ENCODE measurements around the gene DDT.
"Not testable (repeated sequence)": the region's sequence is repeated elsewhere in the genome, so short reads cannot be mapped to it uniquely, and the experiment has no call there.

Gene DDT

DNA sequence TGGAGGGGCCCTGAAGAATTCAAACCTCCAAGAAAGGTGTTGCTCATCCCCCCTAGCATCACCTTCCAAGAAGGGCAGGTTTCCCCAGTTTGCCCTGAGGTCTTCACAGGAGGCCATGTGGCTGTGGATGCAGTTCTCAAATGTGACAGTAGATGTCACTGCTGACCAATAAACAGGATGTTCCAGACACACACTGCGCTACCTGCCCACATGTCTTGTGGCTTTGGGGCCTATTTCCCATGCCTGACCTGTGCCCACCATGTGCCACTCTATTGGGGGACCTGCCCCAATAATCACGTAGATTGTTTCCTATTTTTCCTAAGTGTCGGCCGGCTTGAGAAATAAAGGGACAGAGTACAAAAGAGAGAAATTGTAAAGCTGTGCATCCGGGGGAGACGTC lies 10.2 kb upstream of the DDT start:
- H3K4me3 ChIP-seq (ENCODE audit: low read depth, low read length): no peak overlapping the region
- DNase-seq (ENCODE audit: low read depth, low spot score): peak; percentile 11
- TF ChIP-seq, protein P1, sequence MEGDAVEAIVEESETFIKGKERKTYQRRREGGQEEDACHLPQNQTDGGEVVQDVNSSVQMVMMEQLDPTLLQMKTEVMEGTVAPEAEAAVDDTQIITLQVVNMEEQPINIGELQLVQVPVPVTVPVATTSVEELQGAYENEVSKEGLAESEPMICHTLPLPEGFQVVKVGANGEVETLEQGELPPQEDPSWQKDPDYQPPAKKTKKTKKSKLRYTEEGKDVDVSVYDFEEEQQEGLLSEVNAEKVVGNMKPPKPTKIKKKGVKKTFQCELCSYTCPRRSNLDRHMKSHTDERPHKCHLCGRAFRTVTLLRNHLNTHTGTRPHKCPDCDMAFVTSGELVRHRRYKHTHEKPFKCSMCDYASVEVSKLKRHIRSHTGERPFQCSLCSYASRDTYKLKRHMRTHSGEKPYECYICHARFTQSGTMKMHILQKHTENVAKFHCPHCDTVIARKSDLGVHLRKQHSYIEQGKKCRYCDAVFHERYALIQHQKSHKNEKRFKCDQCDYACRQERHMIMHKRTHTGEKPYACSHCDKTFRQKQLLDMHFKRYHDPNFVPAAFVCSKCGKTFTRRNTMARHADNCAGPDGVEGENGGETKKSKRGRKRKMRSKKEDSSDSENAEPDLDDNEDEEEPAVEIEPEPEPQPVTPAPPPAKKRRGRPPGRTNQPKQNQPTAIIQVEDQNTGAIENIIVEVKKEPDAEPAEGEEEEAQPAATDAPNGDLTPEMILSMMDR (IDR thresholded peaks at IDR 0.05; ENCODE audit: low read depth, low read length): peak; percentile 55
- in situ Hi-C loops (cut with HindIII; ENCODE audit: low sequenced_read_pairs): no loop called here

DNA sequence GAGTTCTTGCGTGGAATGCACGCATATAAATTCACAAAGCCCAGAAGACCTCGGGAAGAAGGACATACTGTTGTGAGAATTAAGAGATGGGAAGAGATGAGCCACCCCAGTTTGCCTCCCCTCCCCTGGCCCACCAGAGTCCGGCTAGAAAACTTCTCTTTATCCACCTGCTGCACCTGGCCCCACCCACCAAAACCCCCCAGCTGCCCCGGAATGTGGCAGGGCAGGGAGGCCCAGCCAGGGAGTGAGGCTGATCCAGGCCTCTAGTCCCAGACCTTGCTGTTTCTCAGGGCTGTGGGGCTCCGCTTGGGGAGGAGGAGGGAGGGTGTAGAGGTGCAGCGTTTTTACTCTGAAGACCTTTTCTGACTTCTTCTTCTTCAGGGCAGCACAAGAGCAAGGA lies 6.3 kb upstream of the DDT start:
- in situ Hi-C loops (cut with HindIII; ENCODE audit: low sequenced_read_pairs); H3K4me3 ChIP-seq (ENCODE audit: low read depth, low read length); DNase-seq (ENCODE audit: low read depth, low spot score): not testable (repeated sequence)

DNA sequence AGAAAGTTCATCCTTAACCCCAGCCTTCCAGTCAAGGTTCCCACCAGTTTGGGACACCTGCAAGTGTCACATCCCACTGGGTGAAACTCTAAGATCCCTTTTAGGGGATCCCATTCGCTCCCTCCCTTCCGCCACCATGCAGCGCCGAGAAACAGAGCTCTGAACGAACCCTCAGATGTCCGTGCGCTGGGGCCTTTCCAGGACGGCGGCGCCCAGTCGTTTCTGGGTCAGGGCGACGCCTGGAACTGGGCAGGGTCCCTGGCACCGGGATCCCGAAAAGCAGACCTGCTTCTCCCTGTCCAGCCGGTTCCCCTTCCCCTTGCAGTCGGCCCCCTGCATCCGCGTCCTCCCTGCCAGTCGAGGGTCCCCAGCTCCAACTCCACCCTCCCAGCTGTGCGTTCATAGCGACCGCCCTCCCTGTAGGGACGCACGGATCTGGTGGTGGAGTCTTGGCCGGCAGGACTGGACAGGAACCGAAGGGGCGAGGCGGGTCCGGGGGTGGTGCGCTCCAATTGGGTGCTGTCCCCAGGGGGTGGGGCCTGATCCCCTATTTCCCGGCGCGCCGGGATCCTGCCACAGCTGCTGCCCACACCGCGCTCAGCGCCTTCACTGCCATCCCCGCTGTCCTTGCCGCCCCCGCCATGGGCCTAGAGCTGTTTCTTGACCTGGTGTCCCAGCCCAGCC lies 5.5 kb upstream of the DDT start, which contains the start of gene GSTT2:
TSS of gene GSTT2 (plus strand) at position 578 of the 684 bp plus-strand sequence.
- DNase-seq (ENCODE audit: low read depth, low spot score); in situ Hi-C loops (cut with HindIII; ENCODE audit: low sequenced_read_pairs); H3K4me3 ChIP-seq (ENCODE audit: low read depth, low read length): not testable (repeated sequence)

DNA sequence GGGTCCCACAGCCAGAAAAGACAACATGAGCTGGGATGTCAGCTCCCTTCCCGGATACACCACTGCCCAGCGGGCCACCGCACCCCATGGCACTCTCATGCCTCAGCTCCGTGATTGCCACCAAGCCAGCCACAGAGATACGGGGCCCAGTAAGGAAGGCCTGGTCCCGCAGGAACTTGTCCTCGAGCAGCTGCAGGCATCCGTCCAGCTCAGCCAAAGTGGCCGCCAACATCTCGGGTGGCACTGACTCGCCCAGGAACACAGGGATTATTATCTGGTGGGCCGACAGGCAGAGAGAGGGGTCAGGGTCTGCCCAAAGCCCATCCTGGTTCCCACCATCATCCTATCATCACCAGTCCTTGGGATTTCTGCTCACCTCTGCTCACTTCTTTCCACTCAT lies 3.1 kb upstream of the DDT start:
- in situ Hi-C loops (cut with HindIII; ENCODE audit: low sequenced_read_pairs); H3K4me3 ChIP-seq (ENCODE audit: low read depth, low read length); DNase-seq (ENCODE audit: low read depth, low spot score): not testable (repeated sequence)

DNA sequence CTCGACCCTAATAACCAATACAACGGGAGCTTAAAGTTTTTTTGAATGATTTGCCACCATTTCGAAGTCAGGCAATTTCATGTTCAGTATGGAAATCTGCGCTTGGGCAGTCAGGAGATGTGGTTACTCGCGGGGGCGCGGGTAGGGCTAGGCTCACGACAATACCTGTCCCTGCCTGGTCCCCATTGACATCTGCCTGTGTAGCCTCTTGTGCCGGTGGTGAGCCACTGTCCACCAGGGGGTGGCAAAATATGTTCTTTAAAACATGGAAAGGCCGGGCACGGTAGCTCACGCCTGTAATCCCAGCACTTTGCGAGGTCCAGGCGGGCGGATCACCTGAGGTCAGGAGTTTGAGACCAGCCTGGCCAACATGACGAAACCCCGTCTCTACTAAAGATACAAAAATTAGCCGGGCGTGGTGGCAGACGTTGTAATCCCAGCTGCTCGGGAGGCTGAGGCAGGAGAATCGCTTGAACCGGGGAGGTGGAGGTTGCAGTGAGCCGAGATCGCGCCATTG lies 653 bp upstream of the DDT start:
- DNase-seq (ENCODE audit: low read depth, low spot score); H3K4me3 ChIP-seq (ENCODE audit: low read depth, low read length); in situ Hi-C loops (cut with HindIII; ENCODE audit: low sequenced_read_pairs): not testable (repeated sequence)

DNA sequence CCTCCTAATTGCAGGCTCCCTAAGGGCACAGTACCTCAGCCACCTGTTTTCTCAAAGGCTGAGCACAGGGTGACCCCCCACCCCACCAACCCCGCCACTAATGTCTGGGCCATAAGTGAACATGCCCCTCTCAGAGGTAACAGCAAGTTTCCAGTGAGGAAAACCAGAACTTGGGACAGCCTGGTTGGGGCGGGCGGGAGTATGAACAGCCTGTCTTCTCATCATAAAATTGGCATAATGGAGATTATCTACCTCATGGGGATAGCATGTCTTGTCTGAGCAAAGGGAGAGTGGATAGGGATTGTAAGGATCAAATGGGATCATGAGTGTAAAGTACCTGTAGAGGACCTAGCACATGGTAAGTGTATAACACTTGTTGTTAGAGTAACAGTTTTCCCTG lies 2.3 kb downstream of the DDT start:
- H3K4me3 ChIP-seq (ENCODE audit: low read depth, low read length); DNase-seq (ENCODE audit: low read depth, low spot score); in situ Hi-C loops (cut with HindIII; ENCODE audit: low sequenced_read_pairs): not testable (repeated sequence)

DNA sequence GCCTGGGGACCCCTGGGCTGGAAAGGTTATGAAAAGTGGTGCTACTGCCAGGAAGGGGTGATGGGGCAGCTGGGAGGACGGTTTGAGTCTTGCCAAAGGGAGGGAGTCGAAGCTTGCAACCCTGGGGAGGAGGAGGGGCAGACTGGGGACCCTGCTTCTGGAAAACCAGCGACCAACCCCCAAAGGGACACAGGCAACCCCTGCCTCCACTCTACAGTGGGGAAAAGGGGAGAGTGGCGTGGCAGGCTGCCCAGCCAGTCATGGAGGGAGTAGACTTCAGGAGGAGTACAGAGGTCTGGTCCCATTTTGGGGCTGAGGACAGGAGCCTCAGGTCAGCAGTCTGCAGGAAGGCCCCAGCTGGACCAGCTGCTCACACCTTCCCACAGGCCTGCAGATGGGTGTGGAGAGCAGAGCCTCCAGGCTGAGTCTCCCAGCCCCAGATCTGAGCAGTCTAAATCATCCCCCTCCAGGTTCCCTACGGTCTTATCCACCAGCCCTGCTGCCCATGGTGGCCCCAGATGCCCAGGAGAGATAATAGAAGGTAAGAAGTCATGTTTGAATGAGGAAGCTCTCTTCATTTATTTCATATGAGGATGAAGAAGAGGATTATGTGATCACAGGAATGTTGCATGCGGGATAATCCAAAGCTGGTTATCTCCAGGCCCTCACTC lies 3.3 kb downstream of the DDT start:
- in situ Hi-C loops (cut with HindIII; ENCODE audit: low sequenced_read_pairs): no loop called here
- H3K4me3 ChIP-seq (ENCODE audit: low read depth, low read length): no peak overlapping the region
- TF ChIP-seq, protein P1 (IDR thresholded peaks at IDR 0.05; ENCODE audit: low read depth, low read length): no peak
- DNase-seq (ENCODE audit: low read depth, low spot score): no peak

DNA sequence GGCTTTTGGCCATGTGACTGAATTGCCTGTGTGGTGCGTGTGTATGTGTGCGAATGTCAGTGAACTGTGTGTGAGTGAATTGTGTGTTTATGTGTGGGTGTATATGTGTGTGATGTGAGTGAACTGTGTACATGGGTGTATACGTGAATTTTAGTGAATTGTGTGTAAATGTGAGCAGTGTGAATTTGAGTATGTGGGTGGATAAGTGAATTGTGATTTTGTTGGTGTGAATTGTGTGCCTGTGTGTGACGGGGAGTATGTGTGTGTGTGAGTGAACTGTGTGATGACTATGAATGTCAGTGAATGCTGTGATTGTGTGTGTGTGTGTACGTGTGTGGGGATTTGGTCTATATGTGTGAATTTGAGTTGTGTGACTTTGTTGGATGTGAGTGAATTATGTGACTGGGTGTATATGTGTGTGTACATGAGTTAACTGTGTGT lies 4.0 kb downstream of the DDT start:
- TF ChIP-seq, protein P1 (IDR thresholded peaks at IDR 0.05; ENCODE audit: low read depth, low read length): no peak
- H3K4me3 ChIP-seq (ENCODE audit: low read depth, low read length): no peak overlapping the region
- in situ Hi-C loops (cut with HindIII; ENCODE audit: low sequenced_read_pairs): no loop called here
- no peak for DNase-seq (ENCODE audit: low read depth, low spot score)

DNA sequence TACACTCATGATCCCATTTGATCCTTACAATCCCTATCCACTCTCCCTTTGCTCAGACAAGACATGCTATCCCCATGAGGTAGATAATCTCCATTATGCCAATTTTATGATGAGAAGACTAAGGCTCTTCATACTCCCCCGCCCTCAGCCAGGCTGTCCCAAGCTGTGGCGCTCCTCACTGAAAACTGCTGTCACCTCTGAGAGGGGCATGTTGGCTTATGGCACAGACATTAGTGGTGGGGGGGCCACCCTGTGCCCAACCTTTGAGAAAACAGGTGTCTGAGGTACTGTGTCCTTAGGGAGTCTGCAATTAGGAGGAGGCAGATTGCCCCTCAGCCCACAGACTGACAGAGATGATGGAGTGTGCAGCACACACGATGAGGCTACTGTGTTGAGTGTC lies 5.2 kb downstream of the DDT start:
- no peak for DNase-seq (ENCODE audit: low read depth, low spot score)
- no peak overlapping the region for H3K4me3 ChIP-seq (ENCODE audit: low read depth, low read length)
- TF ChIP-seq, protein P1 (IDR thresholded peaks at IDR 0.05; ENCODE audit: low read depth, low read length): no peak
- in situ Hi-C loops (cut with HindIII; ENCODE audit: low sequenced_read_pairs): no loop called here

DNA sequence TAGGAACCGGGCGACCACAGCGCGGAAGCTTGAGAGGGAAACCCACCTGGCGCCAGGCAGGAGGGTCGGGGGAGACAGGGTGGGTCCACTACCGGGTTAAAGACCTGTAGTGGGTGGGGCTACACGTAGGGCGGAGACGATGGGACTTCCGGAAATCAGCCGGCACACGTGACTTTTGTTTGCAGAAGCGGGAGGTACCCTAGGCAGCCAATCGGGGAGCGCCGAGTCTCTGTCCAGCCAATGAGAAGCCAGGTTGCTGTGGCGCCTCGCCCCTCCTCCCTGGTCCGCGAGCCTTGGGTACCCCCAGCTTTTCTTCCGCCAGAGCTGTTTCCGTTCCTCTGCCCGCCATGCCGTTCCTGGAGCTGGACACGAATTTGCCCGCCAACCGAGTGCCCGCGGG lies 7.7 kb downstream of the DDT start, which contains the start of gene DDTL:
TSS of gene DDTL (plus strand) at position 321 of the 400 bp plus-strand sequence. CDS start at position 348, 27 bp downstream.
- H3K4me3 ChIP-seq (ENCODE audit: low read depth, low read length); DNase-seq (ENCODE audit: low read depth, low spot score); in situ Hi-C loops (cut with HindIII; ENCODE audit: low sequenced_read_pairs): not testable (repeated sequence)

DNA sequence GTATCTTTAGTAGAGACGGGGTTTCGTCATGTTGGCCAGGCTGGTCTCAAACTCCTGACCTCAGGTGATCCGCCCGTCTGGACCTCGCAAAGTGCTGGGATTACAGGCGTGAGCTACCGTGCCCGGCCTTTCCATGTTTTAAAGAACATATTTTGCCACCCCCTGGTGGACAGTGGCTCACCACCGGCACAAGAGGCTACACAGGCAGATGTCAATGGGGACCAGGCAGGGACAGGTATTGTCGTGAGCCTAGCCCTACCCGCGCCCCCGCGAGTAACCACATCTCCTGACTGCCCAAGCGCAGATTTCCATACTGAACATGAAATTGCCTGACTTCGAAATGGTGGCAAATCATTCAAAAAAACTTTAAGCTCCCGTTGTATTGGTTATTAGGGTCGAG lies 8.1 kb downstream of the DDT start:
- in situ Hi-C loops (cut with HindIII; ENCODE audit: low sequenced_read_pairs); DNase-seq (ENCODE audit: low read depth, low spot score); H3K4me3 ChIP-seq (ENCODE audit: low read depth, low read length): not testable (repeated sequence)

DNA sequence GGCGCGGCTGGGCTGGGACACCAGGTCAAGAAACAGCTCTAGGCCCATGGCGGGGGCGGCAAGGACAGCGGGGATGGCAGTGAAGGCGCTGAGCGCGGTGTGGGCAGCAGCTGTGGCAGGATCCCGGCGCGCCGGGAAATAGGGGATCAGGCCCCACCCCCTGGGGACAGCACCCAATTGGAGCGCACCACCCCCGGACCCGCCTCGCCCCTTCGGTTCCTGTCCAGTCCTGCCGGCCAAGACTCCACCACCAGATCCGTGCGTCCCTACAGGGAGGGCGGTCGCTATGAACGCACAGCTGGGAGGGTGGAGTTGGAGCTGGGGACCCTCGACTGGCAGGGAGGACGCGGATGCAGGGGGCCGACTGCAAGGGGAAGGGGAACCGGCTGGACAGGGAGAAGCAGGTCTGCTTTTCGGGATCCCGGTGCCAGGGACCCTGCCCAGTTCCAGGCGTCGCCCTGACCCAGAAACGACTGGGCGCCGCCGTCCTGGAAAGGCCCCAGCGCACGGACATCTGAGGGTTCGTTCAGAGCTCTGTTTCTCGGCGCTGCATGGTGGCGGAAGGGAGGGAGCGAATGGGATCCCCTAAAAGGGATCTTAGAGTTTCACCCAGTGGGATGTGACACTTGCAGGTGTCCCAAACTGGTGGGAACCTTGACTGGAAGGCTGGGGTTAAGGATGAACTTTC lies 13.0 kb downstream of the DDT start, which contains the start of gene GSTT2B:
TSS of gene GSTT2B (minus strand) at position 112 of the 688 bp plus-strand sequence. CDS start at position 48, 64 bp downstream.
- H3K4me3 ChIP-seq (ENCODE audit: low read depth, low read length); DNase-seq (ENCODE audit: low read depth, low spot score); in situ Hi-C loops (cut with HindIII; ENCODE audit: low sequenced_read_pairs): not testable (repeated sequence)

Measured in astrocyte of the spinal cord (primary cell).